Aorta (tissue), 5 donors: ENCODE measurements around the gene IL22RA1. TPM values are rescaled to one million over a fixed set of nuclear protein-coding genes. Genes with fewer than 3 reads are reported as not detected.

Experiments used
- ATAC-seq: fragments of 200-7000 bp; cut with Tn5 transposase; one replicate; pipeline ENCODE4 v1.9.1; 2022; ENCODE audit warnings: moderate library complexity; ENCODE audit not compliant: low FRiP score
- DNase-seq, 2 donors: peaks; one replicate each; pipeline ENCODE4 v3.0.0-alpha.2; 2020
- H3K27ac ChIP-seq, 2 donors: one replicate each; pipeline ENCODE4 v1.5.1; 2013; ENCODE audit warnings: low read length in 2 of 2, mild to moderate bottlenecking in 2 of 2, moderate library complexity in 2 of 2, control low read depth in 1 of 2, inconsistent platforms in 1 of 2, low read depth in 1 of 2
- H3K27me3 ChIP-seq, 2 donors: one replicate each; pipeline ENCODE4 v1.6.1; 2013; ENCODE audit warnings: control low read depth in 1 of 2, low read length in 1 of 2, mild to moderate bottlenecking in 1 of 2, moderate library complexity in 1 of 2; ENCODE audit not compliant: insufficient read depth in 2 of 2, control insufficient read depth in 1 of 2
- H3K36me3 ChIP-seq, 2 donors: one replicate each; pipeline ENCODE4 v1.6.1; 2013; ENCODE audit warnings: control low read depth in 1 of 2, low read length in 1 of 2, mild to moderate bottlenecking in 1 of 2; ENCODE audit not compliant: insufficient read depth in 2 of 2, control insufficient read depth in 1 of 2
- H3K4me1 ChIP-seq, 2 donors: one replicate each; pipeline ENCODE4 v1.6.1; 2013; ENCODE audit warnings: low read length in 2 of 2, control low read depth in 1 of 2, mild to moderate bottlenecking in 1 of 2, moderate library complexity in 1 of 2; ENCODE audit not compliant: insufficient read depth in 2 of 2, control insufficient read depth in 1 of 2
- H3K4me3 ChIP-seq, 2 donors: one replicate each; pipeline ENCODE4 v1.5.1; 2013; ENCODE audit warnings: low read length in 2 of 2, control low read depth in 1 of 2, mild to moderate bottlenecking in 1 of 2
- H3K9me3 ChIP-seq: one replicate; pipeline ENCODE4 v1.6.1; 2013; ENCODE audit warnings: mild to moderate bottlenecking, low read length; ENCODE audit not compliant: control insufficient read depth
- WGBS, 2 donors: extraction: QIAGEN DNeasy Blood & Tissue Kit; methylation state at CpG; one replicate each; pipeline ENCODE4 v1.1.7; 2013; 5-methylcytosine and 5-hydroxymethylcytosine counted together
- intact Hi-C, 2 donors: fragments of 100-400 bp; cut with DNase I; formaldehyde crosslinking; loops; one replicate each; pipeline versions ENCODE4 v1.14.2 to v1.15.0; 2022
- polyA plus RNA-seq, 2 donors: library from polyadenylated mRNA; stranded (reverse); fragments of 200-250 nt; gene quantifications; one replicate each; pipeline ENCODE4 v1.2.3, GENCODE V29; 2013
- total RNA-seq, 2 donors: library from RNA; stranded (reverse); fragmentation: NEBNext Ultra II Directional; extraction: Animal tissue kit (Norgen Biotek cat#: 25700); gene quantifications; one replicate each; pipeline ENCODE4 v1.2.1, GENCODE V29; 2021
- donor health status: healthy with polysubstance abuse.
- donor health status: Bipolar disorder and iron deficiency.
- donor health status: DM: no; HTN: no; CAD: no.
- donor health status: DM: no; HTN: no; CAD: no.
- donor health status: DM: yes; HTN: yes; CAD: no.

IL22RA1 gene
- total and polyA plus RNA-seq, 4 donors: 0.18 to 2.4 (median 0.23) TPM; not detected in 1

DNA sequence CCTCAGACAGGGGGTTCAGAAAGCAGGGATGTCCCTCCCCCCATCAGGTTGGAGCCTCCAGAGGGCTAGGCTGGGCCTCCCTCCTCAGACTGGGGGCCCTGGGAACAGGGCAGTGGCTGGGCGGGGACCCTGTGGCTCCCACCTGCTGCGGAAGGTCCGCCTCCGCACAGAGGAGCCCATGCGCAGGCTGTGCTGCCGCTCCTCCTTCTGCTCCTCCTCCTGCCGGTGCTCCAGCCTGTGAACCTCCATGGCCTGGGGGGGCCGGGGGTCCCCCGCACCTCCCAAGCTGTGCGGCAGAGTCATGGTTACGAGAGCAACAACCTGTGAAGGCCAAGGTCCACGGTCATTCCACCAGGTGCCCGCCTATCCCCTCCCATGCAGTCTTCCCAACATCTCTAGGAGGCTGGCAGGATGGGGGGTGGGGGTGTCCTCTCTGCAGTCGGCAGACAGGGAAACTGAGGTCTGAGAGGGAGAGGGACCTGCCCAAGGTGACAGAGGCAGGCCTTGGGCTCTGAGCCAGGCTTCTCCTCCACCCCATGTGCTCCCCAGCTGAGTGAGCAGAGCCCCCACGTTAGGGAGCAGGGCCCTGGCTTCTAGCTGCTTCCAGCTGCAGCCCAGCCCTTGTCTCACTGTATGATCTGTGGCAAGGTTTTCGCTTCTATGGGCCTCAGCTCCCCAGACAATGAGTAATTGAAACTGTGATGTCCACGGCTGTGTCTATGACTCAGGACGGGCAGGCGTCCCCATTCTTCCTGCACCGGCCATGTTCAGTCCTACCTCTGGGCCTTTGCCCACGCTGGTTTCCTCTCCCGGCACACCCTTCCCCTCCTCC lies 34.4 kb downstream of the IL22RA1 start:
- ATAC-seq (no peak), DNase-seq (peak in 1 of 2 donors; percentile 69)
- Histone ChIP-seq H3K4me1 (no peaks in the 10 kb centered on the region), H3K27me3 (no peaks in the 10 kb centered on the region), H3K9me3 (no peaks in the 10 kb centered on the region), H3K27ac (no peak overlapping the region), H3K4me3 (no peak overlapping the region), H3K36me3 (no peaks in the 10 kb centered on the region)
- 80 to 81% methylated on average over 22 of the region's 22 CpGs for WGBS, 2 donors
- intact Hi-C loops: no loop called here

DNA sequence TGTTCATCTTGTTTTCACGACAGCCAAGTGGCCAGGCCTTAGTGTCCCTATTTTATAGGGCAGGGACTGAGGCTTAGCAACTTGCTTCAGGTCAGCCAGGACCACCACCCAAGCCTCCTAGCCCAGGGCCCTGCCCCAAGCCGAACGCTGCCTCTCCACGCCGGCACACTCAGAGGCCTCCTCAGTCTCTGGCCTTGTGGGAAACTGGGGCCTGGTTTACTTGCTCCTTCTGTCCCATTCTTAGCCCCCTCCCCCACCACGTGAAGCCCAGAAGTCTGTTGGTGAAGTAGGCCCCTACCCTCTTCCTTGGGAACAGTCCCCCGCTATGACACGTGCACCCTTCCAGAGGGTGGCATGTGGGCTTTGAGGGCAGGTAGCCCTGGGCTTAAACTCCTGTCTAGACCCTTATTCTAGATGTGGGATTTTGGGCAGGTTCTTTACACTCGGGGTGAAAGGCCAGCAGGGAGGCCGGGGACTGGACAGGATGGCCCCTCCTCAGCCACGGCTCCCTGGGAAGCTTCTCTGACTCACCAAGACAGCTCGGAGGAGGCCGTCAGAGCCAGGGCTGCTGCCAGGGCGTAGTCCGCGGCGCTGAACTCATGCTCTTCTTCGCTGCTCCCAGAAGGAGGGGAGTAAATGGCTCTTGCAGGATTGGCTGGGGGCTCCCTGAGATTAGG lies 35.3 kb downstream of the IL22RA1 start:
- 94% methylated on average over 18 of the region's 18 CpGs for WGBS, 2 donors
- Histone ChIP-seq H3K4me3 (no peak overlapping the region), H3K27ac (no peak overlapping the region), H3K36me3 (no peaks in the 10 kb centered on the region), H3K27me3 (no peaks in the 10 kb centered on the region), H3K9me3 (no peaks in the 10 kb centered on the region), H3K4me1 (no peaks in the 10 kb centered on the region)
- no peak for ATAC-seq
- no peak for DNase-seq
- intact Hi-C loops: no loop called here

DNA sequence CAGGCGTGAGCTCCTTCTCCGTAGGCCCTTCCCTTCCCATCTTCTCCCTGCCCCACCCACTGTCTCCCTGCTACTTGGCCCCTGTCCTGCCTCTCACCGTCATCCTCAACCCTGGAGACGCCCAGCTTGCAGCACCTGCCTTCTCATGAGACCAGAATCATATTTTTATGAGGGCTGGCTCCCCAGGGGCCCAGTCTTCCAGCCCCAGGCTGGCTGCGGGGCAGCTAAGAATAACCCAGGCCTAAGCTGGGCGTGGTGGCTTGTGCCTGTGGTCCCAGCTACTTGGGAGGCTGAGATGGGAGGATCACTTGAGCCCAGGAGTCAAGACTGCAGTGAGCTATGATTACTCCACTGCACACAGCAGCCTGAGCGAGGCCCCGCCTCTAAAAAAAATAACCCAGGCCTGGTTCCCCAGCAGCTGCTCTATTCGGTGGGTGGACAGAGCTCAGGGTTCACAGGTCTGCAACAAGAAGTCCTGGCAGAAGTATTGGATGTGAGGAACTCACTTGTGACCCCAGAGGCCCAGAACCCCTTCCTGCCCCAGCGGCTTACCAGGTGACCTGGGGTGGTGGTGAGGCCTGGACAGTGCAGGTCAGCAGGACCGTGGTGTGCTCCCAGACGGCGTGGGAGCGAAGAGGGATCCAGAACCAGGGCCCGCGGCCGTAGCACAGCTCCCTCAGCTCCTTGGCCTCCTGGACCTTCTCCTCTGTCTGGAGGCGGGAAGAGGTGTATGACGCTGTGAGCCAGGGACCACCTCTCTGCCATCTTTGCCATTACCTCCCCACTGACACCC lies 37.4 kb downstream of the IL22RA1 start:
- H3K27ac ChIP-seq: no peak overlapping the region
- no peaks in the 10 kb centered on the region for H3K36me3 ChIP-seq
- no peaks in the 10 kb centered on the region for H3K27me3 ChIP-seq
- H3K9me3 ChIP-seq: no peaks in the 10 kb centered on the region
- no peaks in the 10 kb centered on the region for H3K4me1 ChIP-seq
- no peak for DNase-seq
- intact Hi-C loops: no loop called here
- no peak for ATAC-seq
- no peak overlapping the region for H3K4me3 ChIP-seq
- 88 to 94% methylated on average over 19 of the region's 19 CpGs for WGBS, 2 donors

DNA sequence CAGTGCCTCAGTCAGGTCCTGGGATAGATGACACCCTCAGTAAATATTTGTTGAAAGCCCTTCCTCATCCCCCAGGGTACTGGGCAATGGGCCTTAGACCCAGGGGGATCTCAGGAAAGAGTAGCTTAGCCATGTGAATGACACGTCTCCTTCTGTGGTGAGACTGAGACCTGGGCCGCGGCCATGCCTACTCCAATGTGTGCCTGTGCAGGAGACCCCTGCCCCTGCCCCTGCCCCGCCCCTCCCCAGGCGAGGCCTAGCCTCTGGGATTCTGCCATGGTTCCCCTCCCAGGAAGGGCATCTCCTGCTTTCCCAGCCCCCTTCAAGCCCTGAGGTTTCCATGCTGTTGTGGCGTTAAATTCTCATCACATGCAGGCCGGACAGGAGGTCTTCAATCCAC lies 38.1 kb downstream of the IL22RA1 start:
- Histone ChIP-seq H3K9me3 (no peaks in the 10 kb centered on the region), H3K36me3 (no peaks in the 10 kb centered on the region), H3K27me3 (no peaks in the 10 kb centered on the region), H3K4me3 (no peak overlapping the region), H3K27ac (no peak overlapping the region), H3K4me1 (no peaks in the 10 kb centered on the region)
- DNase-seq (peak in 1 of 2 donors; percentile 36), ATAC-seq (no peak)
- 96 to 97% methylated on average over 7 of the region's 7 CpGs for WGBS, 2 donors
- intact Hi-C loops: no loop called here

DNA sequence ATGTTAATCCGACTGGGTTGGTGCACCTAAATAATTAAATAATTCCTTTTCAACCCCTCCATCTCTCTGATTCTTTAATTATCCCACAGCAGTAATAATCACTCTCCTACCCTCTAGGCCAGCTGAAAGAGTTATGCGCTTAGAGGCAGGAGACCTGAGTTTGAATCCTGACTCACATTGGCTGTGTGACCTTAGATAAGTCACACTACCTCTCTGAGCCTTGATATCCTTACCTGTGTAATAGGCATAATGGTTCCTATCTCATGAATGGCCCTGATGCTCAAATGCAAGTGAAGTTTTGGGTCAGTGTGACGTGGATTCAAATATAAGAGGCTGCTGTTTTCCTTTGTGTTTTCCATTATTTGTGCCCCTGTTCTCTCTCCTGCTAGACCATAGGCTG lies 39.1 kb downstream of the IL22RA1 start:
- DNase-seq (no peak), ATAC-seq (no peak)
- H3K4me1 ChIP-seq: no peaks in the 10 kb centered on the region
- H3K27me3 ChIP-seq: no peaks in the 10 kb centered on the region
- H3K27ac ChIP-seq: no peak overlapping the region
- H3K4me3 ChIP-seq: no peak overlapping the region
- 95 to 96% methylated on average over 3 of the region's 3 CpGs for WGBS, 2 donors
- intact Hi-C loops: no loop called here
- no peaks in the 10 kb centered on the region for H3K9me3 ChIP-seq
- no peaks in the 10 kb centered on the region for H3K36me3 ChIP-seq

DNA sequence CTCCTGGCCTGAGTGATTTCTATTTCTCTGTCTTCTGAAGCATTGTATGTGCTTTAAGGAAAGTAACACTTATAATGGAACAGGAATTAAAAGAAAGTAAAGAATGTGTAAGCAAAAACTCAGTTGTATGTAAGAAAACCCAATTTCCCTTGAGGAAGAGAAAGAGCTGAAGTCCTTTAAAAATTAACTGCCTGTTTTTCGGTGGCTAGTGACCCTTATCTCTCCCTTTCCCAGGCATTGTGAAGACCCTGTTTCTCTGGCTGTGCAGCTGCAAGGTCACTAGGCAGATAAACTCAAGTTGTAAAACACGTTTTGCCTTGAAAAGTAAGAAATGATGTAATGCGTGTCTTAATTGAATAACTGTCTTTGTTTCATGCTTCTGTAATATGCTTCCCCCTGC lies 39.5 kb downstream of the IL22RA1 start:
- no peak for DNase-seq
- no peaks in the 10 kb centered on the region for H3K36me3 ChIP-seq
- no peak overlapping the region for H3K27ac ChIP-seq
- no peak overlapping the region for H3K4me3 ChIP-seq
- H3K27me3 ChIP-seq: no peaks in the 10 kb centered on the region
- no peak for ATAC-seq
- no peaks in the 10 kb centered on the region for H3K9me3 ChIP-seq
- 65% methylated on average over 3 of the region's 3 CpGs for WGBS, 2 donors
- no peaks in the 10 kb centered on the region for H3K4me1 ChIP-seq
- intact Hi-C loops: no loop called here

DNA sequence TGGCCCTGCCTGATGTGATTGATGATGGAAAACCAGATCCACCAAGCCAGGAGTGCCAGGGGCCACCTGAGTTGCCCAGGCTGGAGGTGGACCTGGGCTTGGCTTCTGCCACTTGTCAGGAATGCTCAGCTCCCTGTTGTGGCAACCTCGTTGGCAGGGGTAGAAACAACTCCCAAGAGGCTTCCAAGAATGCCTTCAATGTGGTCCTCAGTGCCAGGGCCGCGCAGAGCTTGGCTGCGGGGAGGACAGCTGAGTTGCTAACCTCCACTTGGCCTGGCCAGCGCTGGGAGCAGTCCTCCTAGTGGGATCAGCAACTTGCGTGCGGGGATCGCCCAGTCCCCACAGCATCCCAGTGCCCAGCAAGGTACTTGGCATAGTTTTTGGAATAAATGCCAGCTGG lies 40.0 kb downstream of the IL22RA1 start:
- intact Hi-C loops: no loop called here
- Histone ChIP-seq H3K36me3 (no peaks in the 10 kb centered on the region), H3K9me3 (no peaks in the 10 kb centered on the region), H3K4me1 (no peaks in the 10 kb centered on the region), H3K27ac (peak overlapping the region in 1 of 2 donors; percentile 7), H3K27me3 (no peaks in the 10 kb centered on the region), H3K4me3 (no peak overlapping the region)
- WGBS, 2 donors: 2 to 5% methylated on average over 8 of the region's 8 CpGs
- peak; percentile 54 for ATAC-seq
- DNase-seq: peak; percentile 83 to 86

DNA sequence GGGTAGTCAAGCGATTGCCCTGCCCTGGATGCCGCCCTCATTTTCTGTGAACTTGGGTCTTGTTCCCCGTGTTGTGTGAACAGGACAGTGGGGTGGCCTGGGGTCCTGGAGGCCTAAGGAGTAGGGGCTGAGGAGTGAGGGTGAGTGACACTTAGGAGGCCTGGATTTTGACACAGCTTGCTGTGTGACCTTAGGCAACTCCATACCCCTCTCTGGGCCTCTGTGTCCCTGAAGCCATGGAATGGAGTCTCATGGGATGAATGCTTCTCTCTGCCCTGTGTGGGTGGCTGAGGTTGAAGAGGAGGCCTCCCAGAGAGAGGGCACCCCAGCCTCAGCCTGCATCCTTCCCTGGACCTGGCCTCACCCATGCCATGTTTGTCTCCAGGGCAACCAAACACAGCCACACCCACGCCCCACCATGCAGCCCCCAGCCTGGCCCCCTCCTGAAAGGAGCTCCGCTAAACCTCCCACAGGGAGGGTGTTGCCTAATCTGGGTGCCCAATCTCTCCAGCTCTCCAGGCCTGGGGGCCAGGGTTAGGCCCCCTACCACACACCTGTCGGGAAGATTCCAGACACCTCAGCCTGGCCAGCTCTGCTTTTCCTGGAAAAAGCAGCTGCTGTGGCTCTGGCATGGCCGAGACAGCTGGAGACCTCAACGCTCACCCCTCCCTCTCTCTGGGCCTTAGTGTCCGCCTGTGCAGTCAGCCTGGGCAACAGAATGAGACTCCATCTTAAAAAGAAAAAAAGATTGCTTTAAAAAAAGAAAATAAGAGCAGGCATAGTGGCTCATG lies 40.9 kb downstream of the IL22RA1 start:
- Histone ChIP-seq H3K4me1 (no peaks in the 10 kb centered on the region), H3K36me3 (no peaks in the 10 kb centered on the region), H3K9me3 (no peaks in the 10 kb centered on the region), H3K4me3 (no peak overlapping the region), H3K27me3 (no peaks in the 10 kb centered on the region), H3K27ac (peak overlapping the region in 1 of 2 donors; percentile 7)
- intact Hi-C loops: no loop called here
- DNase-seq (no peak), ATAC-seq (peak; percentile 3)
- WGBS, 2 donors: 55 to 59% methylated on average over 9 of the region's 9 CpGs
